Cardiac fibroblast (primary cell): ENCODE results near the gene FAM131A.

Experiments
- DNase-seq, 2 donors: peaks; one replicate each; pipeline versions ENCODE4 v3.0.0 to v3.0.0-alpha.2; 2010; ENCODE audit warnings: low read depth in 2 of 2
- H3K4me3 ChIP-seq, 2 donors: replicated peaks in 1 of 2; 1 replicate in 1 of 2; 2 replicates in 1 of 2; pipeline ENCODE4 v1.5.1; 2011; ENCODE audit warnings: low read depth in 2 of 2, low read length in 2 of 2, mild to moderate bottlenecking in 2 of 2, moderate library complexity in 1 of 2
- TF ChIP-seq, protein P1 (sequence below): IDR thresholded peaks from one replicate; pipeline ENCODE4 v1.5.1; 2011; ENCODE audit warnings: low read depth, mild to moderate bottlenecking, low read length, inconsistent platforms

Gene FAM131A

DNA sequence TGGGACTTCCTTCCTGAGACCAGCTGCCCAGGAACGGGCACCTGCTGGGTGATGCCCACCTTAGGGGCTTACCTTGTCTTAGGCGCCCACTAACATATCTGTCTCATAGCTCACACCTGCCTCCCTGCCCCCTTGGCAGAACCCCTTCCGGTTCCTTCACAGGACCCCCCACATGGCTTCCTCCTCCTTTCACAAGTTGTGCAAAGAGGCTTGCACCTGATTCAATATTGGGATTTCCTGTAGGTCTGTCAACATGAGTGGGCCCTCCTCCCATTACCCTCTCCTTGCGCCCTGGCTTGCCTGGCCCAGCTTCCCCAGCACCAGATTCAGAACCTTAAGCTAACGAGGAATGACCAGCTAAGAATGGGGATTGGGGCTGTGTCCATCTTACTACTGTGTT, 40.0 kb downstream of the FAM131A start:
- no peak for DNase-seq
- H3K4me3 ChIP-seq: no peak overlapping the region
- TF ChIP-seq, protein P1, sequence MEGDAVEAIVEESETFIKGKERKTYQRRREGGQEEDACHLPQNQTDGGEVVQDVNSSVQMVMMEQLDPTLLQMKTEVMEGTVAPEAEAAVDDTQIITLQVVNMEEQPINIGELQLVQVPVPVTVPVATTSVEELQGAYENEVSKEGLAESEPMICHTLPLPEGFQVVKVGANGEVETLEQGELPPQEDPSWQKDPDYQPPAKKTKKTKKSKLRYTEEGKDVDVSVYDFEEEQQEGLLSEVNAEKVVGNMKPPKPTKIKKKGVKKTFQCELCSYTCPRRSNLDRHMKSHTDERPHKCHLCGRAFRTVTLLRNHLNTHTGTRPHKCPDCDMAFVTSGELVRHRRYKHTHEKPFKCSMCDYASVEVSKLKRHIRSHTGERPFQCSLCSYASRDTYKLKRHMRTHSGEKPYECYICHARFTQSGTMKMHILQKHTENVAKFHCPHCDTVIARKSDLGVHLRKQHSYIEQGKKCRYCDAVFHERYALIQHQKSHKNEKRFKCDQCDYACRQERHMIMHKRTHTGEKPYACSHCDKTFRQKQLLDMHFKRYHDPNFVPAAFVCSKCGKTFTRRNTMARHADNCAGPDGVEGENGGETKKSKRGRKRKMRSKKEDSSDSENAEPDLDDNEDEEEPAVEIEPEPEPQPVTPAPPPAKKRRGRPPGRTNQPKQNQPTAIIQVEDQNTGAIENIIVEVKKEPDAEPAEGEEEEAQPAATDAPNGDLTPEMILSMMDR: no peak

DNA sequence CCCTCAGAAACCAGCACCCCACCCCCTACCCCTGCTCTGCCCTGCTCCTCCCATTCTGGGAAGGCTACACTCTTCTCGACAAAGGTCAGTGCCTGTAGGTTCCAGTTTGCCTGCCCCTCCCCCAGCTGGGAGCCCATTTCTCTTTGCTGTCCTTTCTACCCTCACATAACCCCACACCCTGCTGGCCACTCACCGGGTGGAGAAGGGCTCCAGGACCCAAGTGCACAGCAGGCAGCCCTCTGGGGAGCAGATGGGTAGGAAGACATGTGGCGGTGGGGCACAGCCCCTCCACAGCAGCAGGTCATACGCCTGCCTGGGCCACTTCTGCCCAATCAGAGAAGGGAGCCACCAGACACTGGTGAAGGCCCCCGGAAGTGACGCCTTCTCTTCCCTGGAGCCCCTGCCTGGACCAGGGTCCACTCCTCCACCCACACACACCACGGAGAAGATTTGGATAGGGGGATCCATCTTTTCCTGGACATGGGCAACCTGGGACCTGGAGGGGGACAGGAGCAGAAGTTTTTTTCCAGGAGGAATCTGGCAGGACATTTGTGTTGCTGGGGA, 40.6 kb downstream of the FAM131A start, which contains the start of gene THPO:
Gene THPO (minus strand): TSS at position 326 of the 564 bp plus-strand sequence. CDS start 1,948 bp downstream, outside the sequence.
- TF ChIP-seq, protein P1: no peak
- no peak within 1 kb of the TSS for H3K4me3 ChIP-seq
- no peak for DNase-seq

DNA sequence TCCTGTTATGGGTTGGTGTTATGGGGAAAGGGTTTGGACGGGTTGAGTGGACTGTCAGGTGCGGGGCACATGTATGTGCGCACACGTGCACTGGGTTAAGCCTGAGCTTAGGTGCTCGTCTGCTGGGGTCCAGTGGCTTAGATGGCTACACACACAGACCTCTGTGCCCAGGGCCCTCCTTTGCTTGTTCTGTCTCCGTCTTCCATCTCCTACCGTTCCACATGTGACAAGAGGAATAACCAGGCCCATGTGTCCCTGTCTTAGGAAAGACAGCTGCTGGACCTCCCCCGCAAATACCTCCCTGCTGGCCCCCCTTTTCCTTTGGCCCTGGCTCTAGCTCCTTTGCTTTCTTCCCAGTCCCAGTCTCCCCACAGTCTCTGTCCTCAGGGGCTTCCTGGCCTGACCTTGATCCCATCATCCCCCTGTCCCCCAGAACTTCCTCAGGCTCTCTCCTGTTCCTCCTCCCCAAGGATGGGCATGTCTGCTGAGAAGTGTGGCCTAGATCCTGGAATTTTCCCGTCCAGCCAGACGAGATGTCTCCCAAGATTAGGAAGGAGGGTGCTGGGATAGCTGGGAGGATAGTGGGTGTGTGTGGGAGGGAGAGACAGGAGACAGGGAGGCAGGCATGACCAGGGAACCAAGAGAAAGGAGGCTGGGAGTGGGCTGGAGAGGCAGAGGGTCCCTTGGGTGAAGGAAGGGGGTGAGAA, 41.4 kb downstream of the FAM131A start:
- TF ChIP-seq, protein P1: no peak
- H3K4me3 ChIP-seq: no peak overlapping the region
- no peak for DNase-seq

DNA sequence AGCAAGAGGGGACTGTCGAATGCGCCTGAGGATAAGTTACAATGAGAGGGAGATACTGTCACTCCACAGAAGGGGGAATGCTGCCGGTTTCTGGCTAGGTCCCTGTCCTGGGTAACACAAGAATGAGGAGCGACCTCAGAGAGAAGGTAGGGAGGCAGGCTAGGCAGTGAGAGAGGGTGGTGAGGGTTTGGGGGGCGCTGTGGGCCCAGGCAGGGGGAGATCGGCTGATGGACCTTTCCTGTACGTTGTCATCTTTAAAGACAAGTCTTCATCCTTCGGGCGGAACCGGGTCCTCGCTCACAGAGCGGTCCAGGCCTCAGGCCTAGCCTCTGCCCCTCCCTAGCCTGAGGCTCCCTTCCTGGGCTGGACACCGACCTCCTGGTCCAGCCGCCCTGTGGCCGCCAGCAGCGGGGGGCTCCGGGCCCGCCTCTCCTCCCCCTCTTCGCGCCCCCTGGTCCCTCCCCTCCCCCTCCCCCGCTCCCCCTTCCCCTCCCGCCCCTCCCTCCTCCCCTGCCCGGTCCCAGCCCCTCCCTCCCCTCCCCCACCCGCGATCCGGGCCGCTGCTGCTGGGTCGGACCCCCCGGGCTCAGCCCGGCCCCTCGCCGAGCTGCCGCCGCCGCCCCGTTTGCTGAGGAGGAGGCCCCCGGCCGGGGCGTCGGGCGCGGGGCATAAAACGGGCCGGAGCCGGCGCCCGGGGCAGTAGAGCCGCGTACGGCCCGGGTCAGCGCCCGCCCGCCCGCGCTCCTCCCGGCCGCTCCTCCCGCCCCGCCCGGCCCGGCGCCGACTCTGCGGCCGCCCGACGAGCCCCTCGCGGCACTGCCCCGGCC, 42.2 kb downstream of the FAM131A start, which contains the start of gene CHRD:
Gene CHRD (plus strand): TSS at position 697 of the 827 bp plus-strand sequence. CDS start 265 bp downstream, outside the sequence.
- TF ChIP-seq, protein P1: no peak
- H3K4me3 ChIP-seq: no peak within 1 kb of the TSS
- DNase-seq: no peak

DNA sequence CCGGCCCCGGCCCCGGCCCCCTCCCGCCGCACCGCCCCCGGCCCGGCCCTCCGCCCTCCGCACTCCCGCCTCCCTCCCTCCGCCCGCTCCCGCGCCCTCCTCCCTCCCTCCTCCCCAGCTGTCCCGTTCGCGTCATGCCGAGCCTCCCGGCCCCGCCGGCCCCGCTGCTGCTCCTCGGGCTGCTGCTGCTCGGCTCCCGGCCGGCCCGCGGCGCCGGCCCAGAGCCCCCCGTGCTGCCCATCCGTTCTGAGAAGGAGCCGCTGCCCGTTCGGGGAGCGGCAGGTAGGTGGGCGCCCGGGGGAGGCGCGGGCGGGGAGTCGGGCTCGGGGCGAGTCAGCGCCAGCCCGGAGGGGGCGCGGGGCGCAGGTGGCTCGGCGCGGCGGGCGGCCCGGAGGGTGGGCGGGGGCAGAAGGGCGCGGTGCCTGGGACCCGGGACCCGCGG, 42.8 kb downstream of the FAM131A start:
- peak; percentile 16 to 46 for DNase-seq
- no peak overlapping the region for H3K4me3 ChIP-seq

DNA sequence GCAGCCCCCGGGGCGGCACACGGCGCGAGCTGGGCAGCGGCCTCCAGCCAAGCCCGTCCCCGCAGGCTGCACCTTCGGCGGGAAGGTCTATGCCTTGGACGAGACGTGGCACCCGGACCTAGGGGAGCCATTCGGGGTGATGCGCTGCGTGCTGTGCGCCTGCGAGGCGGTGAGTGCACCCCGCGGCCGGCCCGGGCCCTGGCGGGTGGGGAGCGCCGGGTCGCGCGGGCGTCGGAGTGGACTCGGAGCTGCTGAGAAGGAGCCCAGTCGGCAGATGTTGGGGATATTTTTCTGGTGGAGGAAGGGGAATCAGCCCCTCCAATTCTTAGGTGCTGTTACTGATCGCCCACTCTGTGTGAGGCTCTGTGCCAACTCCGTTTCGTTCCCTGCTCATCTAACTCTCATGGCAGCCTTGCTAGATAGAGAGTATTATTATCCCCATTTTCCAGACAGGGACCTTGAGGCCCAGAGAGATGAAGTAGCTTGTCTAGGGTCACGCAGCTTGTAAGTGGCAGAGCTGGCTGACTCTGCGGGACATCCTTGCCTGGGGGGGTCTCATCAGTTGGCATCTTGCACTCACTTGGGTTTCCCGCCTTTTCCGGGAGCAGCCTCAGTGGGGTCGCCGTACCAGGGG, 43.3 kb downstream of the FAM131A start:
- TF ChIP-seq, protein P1: no peak
- no peak for DNase-seq
- H3K4me3 ChIP-seq: no peak overlapping the region

More for the DNA sequence above, 42.8 kb downstream of the FAM131A start:
- TF ChIP-seq, protein P1: no peak
